ENCODE measurements around the gene ADGRE1. TPM values are rescaled to one million over a fixed set of nuclear protein-coding genes. Genes with fewer than 3 reads are reported as not detected.
A peak's percentile ranks its signal among the peaks of the same experiment; 100 is the strongest.

Gene ADGRE1
- total and polyA plus RNA-seq, 2 of the 8 experiments (the other 6 are each of a cell fraction or from before 2014, with no cell fraction given): not detected

GRCh38 chr19:6862673-6863078, 24.7 kb upstream of the ADGRE1 start:
- Histone ChIP-seq H4K8ac (ENCODE audit: extremely low read depth, insufficient read depth, low read length) (no peak overlapping the region; the same call in 1 of the 2 replicates), H3K36me3 (ENCODE audit: control insufficient read depth in 2 of 4, insufficient read depth in 4 of 4, low read length in 3 of 4) (no peaks in the 10 kb centered on the region), H3K4me3 (ENCODE audit: extremely low read depth in 1 of 4, insufficient read depth in 2 of 4, low read depth in 3 of 4, low read length in 4 of 4) (no peak overlapping the region), H3K27ac (ENCODE audit: low read depth, low read length) (no peak overlapping the region), H3K79me2 (ENCODE audit: control insufficient read depth in 1 of 2, insufficient read depth in 2 of 2, low read length in 2 of 2) (no peaks in the 10 kb centered on the region), H2BK120ac (replicated peaks; ENCODE audit: low read depth, low read length) (no peak overlapping the region), H4K91ac (replicated peaks; ENCODE audit: insufficient read length, low read length) (no peak overlapping the region), H3K14ac (ENCODE audit: insufficient read length) (no peak overlapping the region), H2AFZ (ENCODE audit: low read length) (no peak overlapping the region), H3K27me3 (replicated peaks in 1 of 4; ENCODE audit: control insufficient read depth in 3 of 4, extremely low read depth in 1 of 4, insufficient read depth in 3 of 4, low read length in 3 of 4) (no peaks in the 10 kb centered on the region), H2BK12ac (ENCODE audit: low read depth, low read length) (no peak overlapping the region), H3K4me2 (ENCODE audit: insufficient read depth in 1 of 2, low read depth in 2 of 2, low read length in 2 of 2) (peak overlapping the region in 1 of 2 experiments; percentile 48; a peak in 2 of 4 replicates), H2BK5ac (ENCODE audit: low read depth, low read length) (no peak overlapping the region), H3K56ac (replicated peaks; ENCODE audit: insufficient read length, low read depth, low read length) (no peak overlapping the region), H3K4ac (replicated peaks; ENCODE audit: insufficient read length, low read depth, low read length) (no peak overlapping the region), H3K18ac (ENCODE audit: extremely low read depth, low read length) (no peak overlapping the region), H3K79me1 (ENCODE audit: low read depth, low read length) (no peaks in the 10 kb centered on the region), H2AK5ac (ENCODE audit: low read depth, low read length) (no peak overlapping the region), H2BK15ac (ENCODE audit: low read length) (no peak overlapping the region), H4K5ac (ENCODE audit: insufficient read length, low read depth, low read length) (no peak overlapping the region), H3K9ac (replicated peaks in 1 of 4; ENCODE audit: extremely low read depth in 1 of 4, low read depth in 3 of 4, low read length in 3 of 4) (no peak overlapping the region), H3K23ac (ENCODE audit: insufficient read length) (no peak overlapping the region), H3K23me2 (ENCODE audit: low read depth, low read length) (no peaks in the 10 kb centered on the region), H2BK20ac (ENCODE audit: low read length) (no peak overlapping the region), H4K20me1 (replicated peaks in 1 of 2; ENCODE audit: control insufficient read depth in 1 of 2, insufficient read depth in 2 of 2, low read length in 2 of 2) (no peaks in the 10 kb centered on the region), H3K4me1 (replicated peaks in 1 of 4; ENCODE audit: control insufficient read depth in 3 of 4, insufficient read depth in 4 of 4, low read length in 3 of 4) (no peaks in the 10 kb centered on the region), H3K9me3 (ENCODE audit: insufficient read depth in 2 of 2, low read depth in 1 of 2, low read length in 1 of 2) (peaks cover 0 to 11% of the 10 kb centered on the region in 2 experiments; a peak in 2 of 4 replicates)
- FAIRE-seq (peak; percentile 65), DNase-seq (ENCODE audit: low read depth in 1 of 2, low spot score in 2 of 2) (peak; percentile 49 to 88)
- TF ChIP-seq, protein P1, sequence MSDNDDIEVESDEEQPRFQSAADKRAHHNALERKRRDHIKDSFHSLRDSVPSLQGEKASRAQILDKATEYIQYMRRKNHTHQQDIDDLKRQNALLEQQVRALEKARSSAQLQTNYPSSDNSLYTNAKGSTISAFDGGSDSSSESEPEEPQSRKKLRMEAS (IDR thresholded peaks at IDR 0.05): peak; percentile 15; the same call in 1 of the 2 replicates
- no peak for TF ChIP-seq TAF7 (optimal IDR thresholded peaks at IDR 0.05; ENCODE audit: borderline replicate concordance, low read depth, low read length)
- 0 out of 4 replicates have a peak, but pooled peaks of 1 of the 2 experiments have one; percentile 9 for TF ChIP-seq SIN3A (conservative IDR thresholded peaks at IDR 0.05 in 1 of 2, IDR thresholded peaks at IDR 0.05 in 1 of 2; ENCODE audit: low read depth in 1 of 2, low read length in 2 of 2)
- peak; percentile 91 to 92 for TF ChIP-seq RAD21 (IDR thresholded peaks at IDR 0.05 in 1 of 2, conservative IDR thresholded peaks at IDR 0.05 in 1 of 2; ENCODE audit: low read depth in 2 of 2, low read length in 2 of 2)
- TF ChIP-seq KDM5A (IDR thresholded peaks at IDR 0.05; ENCODE audit: low read length): no peak
- TF ChIP-seq CEBPB (IDR thresholded peaks at IDR 0.05; ENCODE audit: low read depth, low read length): peak; percentile 72
- no peak for TF ChIP-seq CHD2 (IDR thresholded peaks at IDR 0.05; ENCODE audit: low read length)
- TF ChIP-seq CTCF (IDR thresholded peaks at IDR 0.05; ENCODE audit: control extremely low read depth in 1 of 3, insufficient read depth in 1 of 3, low read depth in 1 of 3, low read length in 3 of 3): peak; percentile 85 to 97 (median 93)
- TF ChIP-seq CBX5 (IDR thresholded peaks at IDR 0.05; ENCODE audit: low read depth, low read length): no peak
- peak; percentile 42; the same call in 1 of the 2 replicates for TF ChIP-seq TEAD4 (IDR thresholded peaks at IDR 0.05; ENCODE audit: low read depth, low read length)
- CTCF ChIA-PET (ENCODE audit: partially characterized antibody): interaction anchor here (0.6 to 3.8 kb wide), 30 partner anchors 11 to 701 kb away, joined by 3 to 28 read pairs (median 4); partner anchors contain the start of genes GPR108, TRIP10 and VAV1
- POLR2A ChIA-PET (ENCODE audit: partially characterized antibody): interaction anchor here (1.0 kb wide), 1 partner anchor 125 kb away, joined by 3 read pairs; the partner anchor contains the start of gene GPR108
- WGBS, 2 experiments (ENCODE audit: extremely low coverage in 1 of 2, insufficient coverage in 1 of 2, insufficient read length in 1 of 2, insufficient replicate concordance in 2 of 2, low coverage in 1 of 2, low lambda C conversion rate in 2 of 2, missing lambda C conversion rate in 1 of 2): 15% methylated on average over 16 of the region's 16 CpGs; no CpG with 5 or more reads in 1 of the 2 experiments

Data from H1 (cell line).